Cortex of kidney (tissue), 1 donor: ENCODE measurements around the gene BANK1.

ENCODE experiments used
- DNase-seq: peaks from one replicate; lab custom pipeline; 2025; lab: John Stamatoyannopoulos, UW

The BANK1 gene, protein sequence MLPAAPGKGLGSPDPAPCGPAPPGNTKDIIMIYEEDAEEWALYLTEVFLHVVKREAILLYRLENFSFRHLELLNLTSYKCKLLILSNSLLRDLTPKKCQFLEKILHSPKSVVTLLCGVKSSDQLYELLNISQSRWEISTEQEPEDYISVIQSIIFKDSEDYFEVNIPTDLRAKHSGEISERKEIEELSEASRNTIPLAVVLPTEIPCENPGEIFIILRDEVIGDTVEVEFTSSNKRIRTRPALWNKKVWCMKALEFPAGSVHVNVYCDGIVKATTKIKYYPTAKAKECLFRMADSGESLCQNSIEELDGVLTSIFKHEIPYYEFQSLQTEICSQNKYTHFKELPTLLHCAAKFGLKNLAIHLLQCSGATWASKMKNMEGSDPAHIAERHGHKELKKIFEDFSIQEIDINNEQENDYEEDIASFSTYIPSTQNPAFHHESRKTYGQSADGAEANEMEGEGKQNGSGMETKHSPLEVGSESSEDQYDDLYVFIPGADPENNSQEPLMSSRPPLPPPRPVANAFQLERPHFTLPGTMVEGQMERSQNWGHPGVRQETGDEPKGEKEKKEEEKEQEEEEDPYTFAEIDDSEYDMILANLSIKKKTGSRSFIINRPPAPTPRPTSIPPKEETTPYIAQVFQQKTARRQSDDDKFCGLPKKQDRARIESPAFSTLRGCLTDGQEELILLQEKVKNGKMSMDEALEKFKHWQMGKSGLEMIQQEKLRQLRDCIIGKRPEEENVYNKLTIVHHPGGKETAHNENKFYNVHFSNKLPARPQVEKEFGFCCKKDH

DNA sequence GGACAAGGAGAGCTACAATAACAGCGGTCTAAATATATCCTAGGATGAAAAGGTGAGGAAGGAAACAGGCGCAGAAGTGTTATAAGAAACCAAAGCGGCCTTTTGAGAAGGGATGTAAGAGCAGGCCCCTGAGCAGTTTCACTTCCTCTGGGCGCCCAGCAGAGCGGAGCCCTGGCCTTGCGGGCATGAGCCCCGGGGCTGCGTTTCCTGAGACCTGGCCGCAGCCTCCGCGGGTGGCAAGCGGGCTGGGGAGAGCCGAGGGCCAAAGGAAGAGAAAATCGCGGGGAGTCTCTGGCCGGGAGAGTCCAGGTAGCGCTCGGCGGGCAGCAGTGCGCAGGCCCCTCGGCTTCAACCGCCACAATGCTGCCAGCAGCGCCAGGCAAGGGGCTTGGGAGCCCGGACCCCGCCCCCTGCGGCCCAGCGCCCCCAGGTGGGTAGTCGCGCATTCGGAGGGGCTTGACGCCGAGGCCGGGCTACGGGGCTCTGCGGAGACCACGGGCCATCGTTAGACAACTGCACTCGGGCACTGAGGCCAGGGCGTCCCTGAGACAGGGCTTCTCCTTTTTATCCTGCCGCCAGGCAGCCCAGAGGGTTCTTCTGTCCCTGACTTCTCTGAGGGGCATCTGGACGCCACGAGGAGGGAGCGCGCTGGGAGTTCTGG is at the start of gene BANK1:
Gene BANK1 (plus strand): TSS at position 210 of the 661 bp plus-strand sequence. CDS start 151 bp downstream, at position 361.
- DNase-seq = no peak

DNA sequence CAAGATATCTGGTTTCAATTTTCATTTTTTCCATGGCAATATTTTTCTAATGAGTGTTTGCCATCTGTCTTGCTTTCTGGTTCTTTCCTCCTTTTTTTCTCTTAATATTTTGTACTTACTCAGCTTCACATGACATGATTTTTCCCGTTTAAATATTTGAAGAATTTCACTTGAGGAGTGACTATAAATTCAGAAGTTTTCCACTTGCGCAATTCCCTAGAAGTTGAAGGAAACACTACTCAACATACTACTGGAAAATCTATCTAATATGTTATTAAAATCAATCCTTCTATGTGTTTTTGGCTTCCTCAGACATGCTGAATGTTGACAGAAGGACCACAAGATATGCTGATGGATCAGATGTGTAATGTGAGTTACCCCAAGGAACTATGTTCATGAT is 36.8 kb upstream of the BANK1 start:
- no peak for DNase-seq

GRCh38 chr4:101756181-101756580 is 34.3 kb upstream of the BANK1 start:
- no peak for DNase-seq

DNA sequence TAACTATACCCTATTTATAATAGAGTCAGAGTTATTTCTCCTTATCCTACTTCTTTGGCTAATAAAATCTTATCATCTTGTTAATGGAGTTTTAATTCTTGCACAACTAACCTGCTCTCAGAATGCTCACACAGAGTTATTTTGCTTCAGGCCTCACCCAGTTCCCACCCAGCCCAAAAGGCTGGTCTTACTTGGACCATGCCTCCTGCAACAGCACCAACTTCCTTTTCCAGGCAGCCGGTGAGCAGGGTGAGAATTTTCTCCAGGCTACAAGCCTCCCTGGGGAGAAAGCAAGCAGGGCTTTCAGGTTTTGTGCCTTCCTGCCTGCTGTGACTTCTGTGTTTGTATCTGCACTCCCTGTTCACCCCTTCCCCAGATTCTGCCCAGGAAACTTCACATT is 29.1 kb upstream of the BANK1 start:
- DNase-seq = no peak

DNA sequence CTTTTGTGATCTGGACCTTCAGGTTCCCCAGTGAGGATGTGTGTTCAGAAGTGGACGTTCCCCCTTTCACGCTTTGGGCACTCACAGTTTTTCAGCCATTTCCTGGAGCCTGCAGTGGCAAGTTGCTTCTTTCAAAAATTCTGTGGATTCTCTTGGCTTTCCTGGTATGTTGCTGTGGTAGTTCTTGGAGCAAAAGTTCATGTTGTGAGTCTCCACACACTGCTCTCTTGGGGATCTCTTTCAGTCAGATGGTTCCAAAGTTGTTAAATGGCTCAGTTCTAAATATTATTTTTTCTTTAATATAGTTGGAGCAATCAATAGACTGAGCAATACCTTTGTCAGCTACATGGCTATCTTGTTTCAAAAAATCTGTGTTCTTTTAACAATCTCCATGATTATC is 28.5 kb upstream of the BANK1 start:
- no peak for DNase-seq

- no peak for DNase-seq
Measured at GRCh38 chr4:101762534-101762933, 28.0 kb upstream of the BANK1 start.

DNA sequence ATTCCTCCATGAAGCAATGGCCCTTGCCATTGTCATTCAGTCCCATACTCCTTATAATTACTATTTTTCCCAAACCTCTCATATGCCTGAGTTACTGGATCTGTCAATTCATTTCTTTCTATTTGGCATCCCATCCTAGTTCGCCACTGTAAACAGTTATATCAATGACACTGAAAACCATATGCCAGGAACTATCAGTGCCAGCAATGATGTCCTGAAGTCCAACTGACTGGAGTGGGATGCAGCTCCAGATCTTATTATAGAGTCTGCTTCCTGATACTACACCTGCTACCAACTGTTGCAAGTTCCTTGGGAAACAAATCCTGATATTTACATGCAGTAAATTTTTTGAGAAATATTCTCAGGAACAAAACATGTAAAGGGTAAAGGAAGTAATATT is 27.0 kb upstream of the BANK1 start:
- no peak for DNase-seq

DNA sequence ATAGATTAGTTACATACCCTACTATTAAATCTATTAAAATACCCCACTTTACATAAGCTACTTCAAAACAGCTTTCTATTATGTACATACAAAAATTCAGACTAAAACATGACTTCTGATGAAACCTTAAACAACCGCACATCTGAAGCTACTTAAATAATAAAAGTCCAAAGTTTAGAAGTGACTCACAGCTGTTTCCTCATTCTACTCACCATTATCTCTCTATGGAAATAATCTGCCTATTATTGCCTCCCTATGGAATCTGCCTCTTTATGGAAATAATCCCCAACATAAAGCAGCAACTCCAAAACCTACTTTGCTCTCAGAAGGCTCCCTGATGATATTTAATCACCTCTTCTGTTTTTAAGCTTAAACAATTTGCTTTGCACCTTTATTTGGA is 15.7 kb upstream of the BANK1 start:
- DNase-seq = no peak

GRCh38 chr4:101777431-101777830 is 13.1 kb upstream of the BANK1 start:
- no peak for DNase-seq

DNA sequence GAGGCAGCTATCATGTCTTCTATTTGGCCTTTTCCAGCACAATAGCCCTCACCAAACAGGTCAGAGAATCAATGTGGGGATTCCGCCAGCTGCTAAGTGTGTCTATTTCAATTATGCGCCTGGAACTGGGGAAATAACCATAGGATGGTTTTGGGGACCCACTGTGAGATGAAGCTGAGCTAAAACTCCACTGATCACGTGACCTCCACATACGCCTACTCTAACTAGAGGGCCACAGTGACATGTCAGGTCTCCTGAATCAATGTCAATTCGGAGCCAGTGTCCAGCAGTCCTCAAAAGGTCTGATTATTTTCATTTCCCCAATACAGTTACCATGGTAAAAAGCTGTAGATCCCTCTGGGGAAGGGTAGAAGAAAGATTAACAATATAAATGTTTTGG is 10.2 kb upstream of the BANK1 start:
- no peak for DNase-seq

DNA sequence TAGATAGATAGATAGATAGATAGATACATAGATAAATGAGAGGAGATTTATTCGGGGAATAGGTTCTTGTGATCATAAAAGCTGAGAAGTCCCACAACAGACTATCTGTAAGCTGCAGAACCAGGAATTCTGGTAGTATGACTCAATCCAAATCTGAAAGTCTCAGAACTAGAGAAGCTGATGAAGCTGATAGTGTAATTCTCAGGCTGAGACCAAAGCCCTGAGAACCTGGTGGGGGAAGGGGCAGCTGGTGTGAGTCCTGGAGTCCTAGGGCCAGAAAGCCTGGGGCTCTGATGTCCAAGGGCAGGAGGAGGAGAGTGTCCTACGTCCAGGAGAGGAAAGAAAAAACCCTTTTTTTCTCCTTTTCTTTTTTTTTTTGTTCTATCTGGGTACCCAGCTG is 8.0 kb upstream of the BANK1 start:
- DNase-seq = no peak

- DNase-seq = no peak
Measured at GRCh38 chr4:101784957-101785356, 5.6 kb upstream of the BANK1 start.

- DNase-seq = no peak
Measured at GRCh38 chr4:101785486-101785885, 5.0 kb upstream of the BANK1 start.

- DNase-seq = no peak
Measured at GRCh38 chr4:101787701-101788316, 2.7 kb upstream of the BANK1 start.

GRCh38 chr4:101791182-101791558 is 640 bp downstream of the BANK1 start:
- DNase-seq = no peak

DNA sequence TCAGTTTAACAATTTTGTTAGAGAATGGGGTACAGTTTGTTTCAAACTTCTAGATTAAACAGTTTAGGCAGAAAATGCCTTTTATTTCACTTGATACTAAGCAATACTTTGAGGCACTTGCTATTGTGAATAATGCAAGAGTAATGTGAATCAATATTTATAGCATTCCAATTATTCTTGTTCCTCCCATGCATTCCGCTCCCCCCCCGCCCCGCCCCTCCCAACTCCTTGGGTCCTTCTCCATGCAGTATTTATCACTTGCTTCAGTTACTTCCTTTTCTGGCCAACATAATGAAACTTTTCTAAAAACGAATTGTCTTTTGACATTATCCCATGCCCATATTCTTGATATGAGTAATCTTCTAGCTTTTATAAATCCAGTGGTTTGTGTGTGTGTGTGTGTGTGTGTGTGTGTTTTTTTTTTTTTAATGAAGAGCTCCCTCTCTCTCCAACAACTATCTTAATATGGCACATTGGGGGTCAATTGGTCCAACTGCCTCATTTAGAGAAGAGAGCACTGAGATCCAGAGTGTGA is 1.6 kb downstream of the BANK1 start:
- DNase-seq = no peak

DNA sequence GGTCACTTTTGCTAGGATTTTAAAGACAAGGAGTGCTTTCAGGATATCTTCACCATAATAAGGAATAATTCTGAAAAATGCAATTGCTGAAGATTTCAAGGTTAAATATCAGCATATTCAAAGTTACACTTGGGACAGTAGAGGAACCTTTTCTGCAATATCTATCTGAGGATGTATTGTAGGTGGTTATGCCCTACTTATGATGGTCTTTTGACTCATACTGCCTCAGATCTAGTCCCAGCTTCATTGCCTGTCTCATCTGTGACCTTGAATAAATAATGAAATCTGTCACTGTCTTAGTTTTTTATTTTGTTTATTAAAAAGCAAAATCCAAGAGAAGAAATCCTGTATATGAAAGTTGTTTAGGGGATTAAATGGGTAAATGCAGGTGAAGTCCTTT is 2.9 kb downstream of the BANK1 start:
- no peak for DNase-seq

- no peak for DNase-seq
Measured at GRCh38 chr4:101794806-101795205, 4.3 kb downstream of the BANK1 start.

DNA sequence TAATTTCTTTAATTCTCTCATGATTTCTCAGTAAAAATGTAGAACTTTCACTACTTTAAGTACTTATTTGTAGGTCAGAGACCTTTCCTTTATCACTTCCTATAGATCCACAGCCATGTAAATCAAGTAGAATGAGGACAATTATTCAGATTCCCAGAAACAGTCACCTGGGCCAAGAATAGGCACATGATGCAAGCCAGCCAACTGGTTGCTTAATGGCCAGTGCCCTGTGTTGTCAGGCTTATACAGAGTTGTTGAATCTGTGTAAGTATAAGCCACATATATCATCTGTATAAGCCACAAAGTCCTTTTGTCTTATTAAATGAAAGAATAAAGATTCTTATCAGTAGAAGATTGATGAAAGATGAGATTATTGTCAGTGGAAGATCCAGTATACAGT is 5.2 kb downstream of the BANK1 start:
- DNase-seq = no peak

DNA sequence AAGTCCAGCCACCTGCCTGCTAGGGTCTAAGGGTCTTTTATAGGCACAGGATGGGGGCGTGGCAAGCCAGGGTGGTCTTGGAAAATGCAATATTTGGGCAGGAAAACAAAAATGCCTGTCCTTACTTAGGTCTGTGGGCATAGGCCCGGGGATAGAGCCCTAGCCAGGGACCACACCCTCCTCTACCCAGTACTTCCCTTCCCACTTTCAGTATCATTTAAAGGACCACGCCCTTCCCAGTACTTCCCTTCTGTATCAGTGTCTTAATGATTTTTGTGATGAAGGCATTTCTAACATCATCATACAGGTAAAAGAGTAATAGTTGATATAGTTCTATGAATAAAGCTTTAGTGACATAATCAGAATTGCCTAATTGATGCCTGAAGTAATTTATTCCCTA is 11.4 kb downstream of the BANK1 start:
- DNase-seq = no peak

- DNase-seq = no peak
Measured at GRCh38 chr4:101806914-101807313, 16.4 kb downstream of the BANK1 start.

DNA sequence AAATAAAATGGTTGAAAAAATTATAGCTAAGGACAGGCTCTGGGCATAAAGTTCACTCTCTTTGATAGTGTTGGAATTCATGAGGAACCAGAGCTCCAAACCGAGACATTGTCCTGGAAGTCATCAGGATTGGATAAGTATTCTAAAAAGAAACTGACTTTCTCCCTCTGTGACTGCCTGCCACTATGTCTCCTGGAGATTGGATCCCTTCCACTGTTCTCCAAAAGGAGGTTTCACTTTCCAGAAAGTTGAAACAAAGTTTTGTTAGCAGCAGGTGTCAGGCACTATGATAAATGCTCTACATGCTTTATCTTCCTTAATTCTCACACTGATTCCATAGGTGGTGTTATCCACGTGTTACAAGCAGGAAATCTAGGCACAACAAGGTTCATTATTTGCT is 16.8 kb downstream of the BANK1 start:
- DNase-seq = no peak
